HG03280 (cell line): ENCODE results near the gene ZNF536.

ENCODE experiments used
- ATAC-seq: cut with Tn5 transposase; IDR thresholded peaks from one replicate; pipeline ENCODE4 v1.9.1; 2021; ENCODE audit warnings: mild to moderate bottlenecking, moderate library complexity; ENCODE audit not compliant: unreplicated experiment

Gene ZNF536

GRCh38 chr19:30555075-30555790 is 183.0 kb downstream of the ZNF536 start:
- no peak for ATAC-seq

GRCh38 chr19:30555791-30556110 is 183.6 kb downstream of the ZNF536 start:
- ATAC-seq: no peak

- ATAC-seq: no peak
These were observed 184.1 kb downstream of the ZNF536 start for GRCh38 chr19:30556230-30556711.

GRCh38 chr19:30557212-30557611 is 185.0 kb downstream of the ZNF536 start:
- no peak for ATAC-seq

DNA sequence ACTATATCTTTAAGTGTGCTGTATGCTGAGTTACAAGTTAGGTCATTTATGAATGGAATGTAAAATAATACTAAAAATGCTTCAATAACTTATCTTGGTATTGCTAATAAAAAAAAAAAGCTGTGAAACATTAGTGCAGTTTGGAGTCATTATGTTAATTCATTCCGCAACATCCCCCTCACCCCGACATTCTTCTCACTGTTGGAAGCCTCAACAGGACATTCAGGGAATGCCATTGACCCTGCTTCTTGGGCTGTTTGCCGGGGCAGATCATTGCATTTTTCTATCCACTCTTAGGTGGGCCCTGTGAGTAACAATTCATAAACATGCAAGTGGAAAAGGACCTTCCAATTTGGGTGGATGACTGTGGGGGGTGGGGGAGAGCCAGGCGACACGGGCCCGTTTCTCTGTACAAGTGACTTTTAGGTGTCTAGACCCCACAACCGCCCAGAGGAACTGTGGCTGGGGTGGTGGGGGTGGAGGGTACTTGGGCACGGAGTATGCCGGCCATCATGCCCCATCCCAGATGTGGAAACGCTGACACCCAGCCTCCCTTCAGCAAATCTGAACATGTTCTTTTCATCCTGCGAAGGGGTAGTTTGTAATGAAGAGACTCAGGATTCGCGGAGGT is 185.9 kb downstream of the ZNF536 start:
- ATAC-seq: no peak

DNA sequence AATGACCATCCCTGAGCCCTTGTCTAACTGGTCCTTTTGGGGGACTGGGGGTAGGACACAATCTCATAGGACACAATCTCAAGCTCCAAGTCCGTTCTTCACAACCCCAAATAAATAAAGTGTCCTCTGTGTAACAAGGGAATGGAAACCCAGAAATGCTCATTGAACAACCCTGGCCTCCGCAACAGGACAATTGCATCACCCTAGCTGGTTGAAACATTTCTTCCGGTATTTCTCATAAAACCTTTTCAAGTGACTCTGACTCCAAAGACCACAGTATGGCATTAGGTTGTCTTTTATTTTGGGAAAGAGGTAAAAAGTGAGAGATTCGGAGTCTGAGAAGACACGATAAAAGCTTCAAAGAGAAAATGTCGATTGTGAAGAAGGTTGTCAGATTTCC is 186.6 kb downstream of the ZNF536 start:
- ATAC-seq: no peak

- ATAC-seq: no peak
These were observed 187.3 kb downstream of the ZNF536 start for GRCh38 chr19:30559446-30559845.

GRCh38 chr19:30562981-30563380 is 190.8 kb downstream of the ZNF536 start:
- ATAC-seq: no peak

- ATAC-seq: no peak
These were observed 191.5 kb downstream of the ZNF536 start for GRCh38 chr19:30563691-30564090.

DNA sequence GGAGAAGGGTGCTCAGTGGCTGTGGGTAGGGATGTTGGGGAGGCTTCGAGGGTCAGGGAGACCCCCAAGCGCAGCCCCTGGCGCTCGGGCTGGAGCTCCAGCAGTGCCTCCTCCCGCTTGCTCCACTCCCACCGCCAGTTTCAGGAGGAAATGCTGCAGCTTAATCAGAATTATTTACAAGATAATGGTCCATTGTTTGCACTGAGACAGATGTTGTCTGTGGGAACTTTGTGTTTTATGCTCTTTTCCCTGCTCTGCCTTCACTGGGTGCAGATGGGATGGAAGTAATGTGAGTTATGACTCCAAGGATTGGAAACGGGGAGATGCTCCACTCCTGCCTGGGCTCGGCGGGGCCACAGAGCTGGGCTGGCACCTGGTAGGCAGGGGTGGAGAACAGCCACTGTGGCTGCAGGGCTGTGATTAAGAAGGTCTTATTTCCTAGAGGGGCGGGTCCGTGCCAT is 192.4 kb downstream of the ZNF536 start:
- no peak for ATAC-seq

GRCh38 chr19:30565636-30566035 is 193.5 kb downstream of the ZNF536 start:
- ATAC-seq: no peak

DNA sequence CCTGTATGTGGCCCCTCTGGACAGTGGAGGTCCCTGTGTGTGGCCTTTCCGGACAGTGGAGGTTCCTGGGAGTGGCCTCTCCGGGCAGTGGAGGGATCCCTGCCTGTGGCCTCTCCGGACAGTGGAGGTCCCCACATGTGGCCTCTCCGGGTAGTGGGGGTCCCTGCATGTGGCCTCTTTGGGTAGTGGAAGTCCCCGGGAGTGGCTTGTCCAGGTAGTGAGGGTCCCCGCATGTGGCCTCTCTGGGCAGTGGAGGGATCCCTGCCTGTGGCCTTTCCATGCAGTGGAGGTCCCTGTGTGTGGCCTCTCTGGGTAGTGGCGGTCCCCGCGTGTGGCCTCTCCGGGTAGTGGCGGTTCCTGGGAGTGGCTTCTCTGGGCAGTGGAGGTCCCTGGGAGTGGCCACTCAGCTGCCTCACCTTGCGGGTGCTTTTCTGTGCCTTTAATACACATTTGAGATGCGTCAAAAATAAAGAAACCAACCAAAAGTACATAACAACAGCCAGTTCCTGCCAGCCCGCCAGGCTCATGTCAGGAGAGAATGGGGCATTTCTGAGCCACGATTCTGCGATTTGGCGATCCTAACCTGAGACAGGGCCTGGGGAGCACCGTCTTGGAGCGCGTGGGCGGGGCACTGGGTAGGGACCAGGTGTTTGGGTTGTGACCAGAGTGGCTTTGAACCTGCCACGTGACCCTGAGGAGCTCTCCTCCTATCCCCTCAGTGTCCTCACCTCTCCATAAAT is 194.7 kb downstream of the ZNF536 start:
- ATAC-seq: no peak

DNA sequence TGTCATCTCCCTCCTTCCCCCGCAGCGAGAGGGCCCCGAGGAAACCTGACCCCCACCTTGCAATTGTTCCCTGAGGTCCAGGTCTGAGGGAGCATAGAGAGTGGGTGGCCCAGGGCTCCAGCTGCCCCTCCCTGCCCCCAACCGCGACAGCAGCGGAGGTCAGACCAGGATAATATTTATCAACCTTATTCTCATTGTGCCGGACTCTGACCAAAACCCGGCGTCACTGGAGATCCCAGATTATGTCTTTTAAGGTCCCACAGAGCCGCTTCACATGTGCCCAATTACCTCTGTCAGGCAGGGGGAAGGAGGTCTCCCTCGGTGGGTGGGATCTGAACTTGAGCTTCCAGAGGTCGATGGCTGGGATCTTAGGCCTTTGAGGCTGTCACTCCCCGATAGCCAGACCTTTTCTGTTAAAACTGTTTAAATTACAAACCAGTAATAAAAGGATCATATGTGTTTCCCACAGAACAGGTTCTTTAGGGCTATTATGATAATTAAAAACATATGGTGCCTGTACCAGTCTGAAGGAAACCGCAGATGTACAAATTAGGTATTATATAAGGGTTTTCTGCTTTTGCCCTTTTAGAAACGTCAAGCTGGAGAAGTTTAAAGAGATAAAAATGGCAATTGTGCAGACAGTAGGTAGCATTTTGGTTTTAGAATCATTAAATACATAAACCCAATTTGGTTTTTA is 195.5 kb downstream of the ZNF536 start:
- no peak for ATAC-seq

DNA sequence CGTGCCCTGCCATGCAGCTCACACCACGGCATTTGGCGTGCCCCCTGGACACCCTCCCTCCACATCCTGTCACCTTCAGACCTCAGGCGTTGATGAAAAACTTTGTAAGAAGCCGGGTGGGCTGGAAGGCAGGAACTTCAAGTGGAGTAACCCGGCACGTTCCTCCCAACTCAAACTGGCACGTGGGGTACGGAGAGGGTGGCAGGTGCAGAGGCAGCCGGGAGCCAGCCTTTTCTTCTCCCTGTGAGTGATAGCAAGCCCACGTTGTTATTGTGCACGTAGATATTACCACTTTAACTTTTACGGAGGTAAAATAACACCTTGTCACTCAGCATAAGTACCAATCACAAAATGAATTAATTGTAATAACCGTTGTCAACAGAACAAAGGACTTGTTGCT is 198.0 kb downstream of the ZNF536 start:
- ATAC-seq: no peak

DNA sequence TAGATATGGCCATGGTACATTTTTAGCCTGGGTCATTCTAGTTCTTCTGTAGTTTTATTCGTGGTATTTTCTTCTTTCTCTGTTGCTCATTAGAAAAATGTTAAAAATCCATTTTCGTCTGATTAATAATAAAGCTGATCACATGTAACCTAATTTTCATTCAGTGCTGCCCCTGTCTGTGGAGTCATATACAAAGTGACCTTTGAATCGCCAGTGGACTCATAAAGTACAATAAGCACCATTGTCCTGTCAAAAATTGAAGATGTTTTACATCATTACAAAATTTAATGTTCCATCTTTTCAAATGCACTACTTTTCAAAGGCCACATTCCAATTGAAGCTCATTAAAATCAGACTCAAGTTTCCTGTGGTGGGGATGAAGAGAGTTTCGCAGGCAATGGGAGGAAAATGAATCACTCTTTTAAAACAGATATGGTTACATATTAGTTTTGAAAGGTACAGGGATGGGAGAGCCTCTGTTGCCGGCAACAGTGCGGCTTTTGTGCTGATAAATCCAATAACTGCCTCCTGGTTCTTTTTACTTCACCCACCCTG is 205.4 kb downstream of the ZNF536 start:
- no peak for ATAC-seq

DNA sequence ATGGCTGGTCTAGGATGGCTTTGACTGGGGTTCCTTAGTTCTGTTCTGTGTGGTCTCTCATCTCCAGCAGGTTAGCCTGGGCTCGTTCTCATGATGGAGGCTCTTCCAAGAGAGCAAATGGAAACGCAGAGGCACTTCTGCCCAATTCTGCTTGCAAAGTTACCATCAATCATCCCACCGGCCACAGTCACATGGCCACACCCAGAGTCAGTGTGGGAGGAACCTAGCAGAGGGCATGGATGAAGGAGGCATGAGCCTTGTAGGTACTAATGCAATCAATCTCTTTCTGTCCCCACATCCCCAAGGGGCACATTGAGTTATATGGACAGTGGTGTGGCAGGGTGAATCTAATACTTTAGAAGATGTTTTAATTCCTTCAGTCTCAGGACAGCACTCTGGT is 207.2 kb downstream of the ZNF536 start:
- no peak for ATAC-seq

DNA sequence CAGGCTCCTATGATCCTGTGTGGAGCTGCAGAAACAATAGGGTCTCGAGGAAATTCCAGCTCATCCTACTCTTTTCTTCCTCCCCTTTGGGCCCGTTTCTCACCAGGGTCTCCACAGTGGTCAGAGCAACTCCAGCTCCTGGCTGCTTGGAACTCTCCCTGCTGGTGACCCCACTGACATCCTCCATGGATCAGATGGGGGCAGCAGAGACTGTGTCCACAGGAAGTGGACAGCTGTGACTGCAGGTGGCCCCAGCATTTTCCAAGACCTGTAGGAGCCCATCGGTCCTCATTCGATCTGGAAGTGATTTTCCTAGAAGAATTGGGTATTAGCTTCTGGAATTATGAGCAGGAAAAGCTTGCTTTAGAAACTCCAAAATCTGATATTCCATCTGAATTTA is 208.5 kb downstream of the ZNF536 start:
- ATAC-seq: no peak

GRCh38 chr19:30584090-30584489 is 211.9 kb downstream of the ZNF536 start:
- no peak for ATAC-seq

- no peak for ATAC-seq
These were observed 215.7 kb downstream of the ZNF536 start for GRCh38 chr19:30587869-30588268.

DNA sequence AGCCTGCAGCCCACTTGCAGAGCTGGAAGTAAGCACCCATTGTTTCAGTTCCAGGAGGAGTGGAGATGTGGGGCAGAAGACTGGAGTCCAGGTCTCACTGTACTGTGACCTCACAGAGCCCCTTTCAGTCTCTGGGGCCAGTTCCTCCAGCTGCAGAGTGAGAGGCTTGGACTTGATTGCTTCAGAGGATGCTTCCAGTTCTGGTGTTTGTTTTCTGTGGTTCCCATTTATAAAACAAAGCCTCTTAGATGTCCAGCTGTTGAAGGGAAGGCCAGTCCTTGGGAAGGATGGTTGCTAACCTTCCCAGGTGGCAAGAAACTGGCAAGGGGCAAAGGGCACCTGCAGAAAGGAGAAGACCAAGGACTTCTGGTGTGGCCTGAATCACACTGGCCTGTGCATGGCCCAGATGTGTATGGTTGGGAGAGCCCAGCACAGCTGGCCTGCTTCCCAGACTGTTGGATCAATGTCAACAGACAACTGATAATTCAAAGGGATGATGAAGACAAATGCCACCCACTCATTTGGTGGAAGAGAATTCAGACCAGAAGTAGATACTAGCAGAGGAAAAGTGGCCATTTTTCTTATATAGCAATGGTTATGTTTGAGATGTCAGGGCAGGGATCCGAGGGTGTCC is 218.5 kb downstream of the ZNF536 start:
- ATAC-seq: no peak

GRCh38 chr19:30593356-30593755 is 221.2 kb downstream of the ZNF536 start:
- ATAC-seq: no peak
